ENCODE results near the gene ARID3A. TPM values are rescaled to one million over a fixed set of nuclear protein-coding genes. Genes with fewer than 3 reads are reported as not detected.
A peak's percentile ranks its signal among the peaks of the same experiment; 100 is the strongest.
"Not testable (repeated sequence)": the region's sequence is repeated elsewhere in the genome, so short reads cannot be mapped to it uniquely, and the experiment has no call there.

ARID3A gene, protein sequence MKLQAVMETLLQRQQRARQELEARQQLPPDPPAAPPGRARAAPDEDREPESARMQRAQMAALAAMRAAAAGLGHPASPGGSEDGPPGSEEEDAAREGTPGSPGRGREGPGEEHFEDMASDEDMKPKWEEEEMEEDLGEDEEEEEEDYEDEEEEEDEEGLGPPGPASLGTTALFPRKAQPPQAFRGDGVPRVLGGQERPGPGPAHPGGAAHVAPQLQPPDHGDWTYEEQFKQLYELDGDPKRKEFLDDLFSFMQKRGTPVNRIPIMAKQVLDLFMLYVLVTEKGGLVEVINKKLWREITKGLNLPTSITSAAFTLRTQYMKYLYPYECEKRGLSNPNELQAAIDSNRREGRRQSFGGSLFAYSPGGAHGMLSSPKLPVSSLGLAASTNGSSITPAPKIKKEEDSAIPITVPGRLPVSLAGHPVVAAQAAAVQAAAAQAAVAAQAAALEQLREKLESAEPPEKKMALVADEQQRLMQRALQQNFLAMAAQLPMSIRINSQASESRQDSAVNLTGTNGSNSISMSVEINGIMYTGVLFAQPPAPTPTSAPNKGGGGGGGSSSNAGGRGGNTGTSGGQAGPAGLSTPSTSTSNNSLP
- polyA plus RNA-seq = 1 to 10 TPM; 1.3 to 5.2 TPM

GRCh38 chr19:925526-926322, at the start of gene ARID3A:
TSS of gene ARID3A (plus strand) at chr19:926035. CDS start at chr19:929529, 3,494 bp downstream.
- WGBS, 2 donors = 0 to 1% methylated on average over 70 to 97 of the region's 97 CpGs
- H3K4me1 ChIP-seq (ENCODE audit: control insufficient read depth in 2 of 2, insufficient read depth in 2 of 2, low read length in 1 of 2) = peaks cover 3 to 5% of the 10 kb centered on the region in 2 donors
- peak within 1 kb of the TSS; percentile 81 to 83 for H3K4me3 ChIP-seq (ENCODE audit: low read depth in 1 of 2, low read length in 2 of 2)
- no peaks in the 10 kb centered on the region for H3K9me3 ChIP-seq (ENCODE audit: control insufficient read depth in 2 of 2, insufficient read depth in 1 of 2, low read depth in 1 of 2, low read length in 1 of 2)
- H3K27ac ChIP-seq (ENCODE audit: low read depth in 2 of 2, low read length in 1 of 2) = peak within 1 kb of the TSS; percentile 67 to 79
- peaks cover 0 to 4% of the 10 kb centered on the region in 2 donors for H3K36me3 ChIP-seq (ENCODE audit: control insufficient read depth in 2 of 2, insufficient read depth in 2 of 2, low read length in 1 of 2)
- H3K27me3 ChIP-seq (ENCODE audit: control insufficient read depth in 1 of 2, insufficient read depth in 2 of 2, low read length in 2 of 2) = no peaks in the 10 kb centered on the region

DNA sequence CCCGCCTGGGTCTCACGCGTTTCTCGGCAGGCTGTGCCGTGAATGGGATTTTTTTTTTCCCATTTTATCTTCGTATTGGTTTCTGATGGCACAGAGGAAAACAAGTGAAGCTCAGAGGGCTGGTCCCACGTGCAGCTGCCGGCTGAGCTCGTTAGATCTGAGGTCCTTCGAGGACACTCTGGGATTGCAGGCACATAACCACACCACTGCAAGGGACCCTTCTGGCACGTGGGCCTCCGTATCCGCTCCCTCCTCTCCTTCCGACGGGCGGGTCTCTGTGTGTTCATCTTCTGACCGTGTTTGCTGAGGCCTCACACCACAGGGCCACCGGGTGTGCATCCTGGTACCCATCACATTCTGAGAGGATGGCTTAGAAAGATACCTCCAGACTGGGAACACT, 49.7 kb upstream of the ARID3A start:
- Histone ChIP-seq H3K9me3 (ENCODE audit: control insufficient read depth in 2 of 2, insufficient read depth in 1 of 2, low read depth in 1 of 2, low read length in 1 of 2) (no peaks in the 10 kb centered on the region), H3K27me3 (ENCODE audit: control insufficient read depth in 1 of 2, insufficient read depth in 2 of 2, low read length in 2 of 2) (no peaks in the 10 kb centered on the region), H3K27ac (ENCODE audit: low read depth in 2 of 2, low read length in 1 of 2) (no peak overlapping the region), H3K4me3 (ENCODE audit: low read depth in 1 of 2, low read length in 2 of 2) (no peak overlapping the region), H3K36me3 (ENCODE audit: control insufficient read depth in 2 of 2, insufficient read depth in 2 of 2, low read length in 1 of 2) (peaks cover 0 to 35% of the 10 kb centered on the region in 2 donors), H3K4me1 (ENCODE audit: control insufficient read depth in 2 of 2, insufficient read depth in 2 of 2, low read length in 1 of 2) (peaks cover 0 to 2% of the 10 kb centered on the region in 2 donors)
- 84 to 86% methylated on average over 18 of the region's 18 CpGs for WGBS, 2 donors

DNA sequence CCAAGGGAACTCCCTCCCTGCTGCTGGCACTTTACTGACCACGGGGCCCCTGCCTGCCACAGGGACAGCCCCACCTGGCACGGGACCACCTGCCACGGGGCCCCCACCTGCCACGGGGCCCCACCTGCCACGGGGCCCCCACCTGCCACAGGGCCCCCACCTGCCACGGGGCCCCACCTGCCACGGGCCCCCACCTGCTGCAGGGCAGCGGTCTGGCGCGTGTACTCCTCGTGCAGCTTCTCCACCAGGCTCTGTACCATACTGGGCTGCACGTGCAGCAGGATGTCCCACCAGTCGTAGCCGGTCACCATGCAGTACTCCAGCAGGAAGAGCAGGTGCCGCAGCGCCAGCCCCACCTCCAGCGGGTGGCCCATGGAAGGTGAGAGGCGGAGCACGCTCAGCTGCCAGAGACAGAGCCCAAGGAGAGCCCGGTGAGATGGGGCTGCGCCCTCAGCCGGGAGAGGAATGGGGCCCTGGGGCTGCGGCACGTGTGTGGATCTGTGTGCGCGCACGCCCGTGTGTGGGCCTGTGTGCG, 49.0 kb upstream of the ARID3A start:
- WGBS, 2 donors = 88 to 92% methylated on average over 26 to 29 of the region's 29 CpGs
- Histone ChIP-seq H3K4me3 (ENCODE audit: low read depth in 1 of 2, low read length in 2 of 2) (no peak overlapping the region), H3K27me3 (ENCODE audit: control insufficient read depth in 1 of 2, insufficient read depth in 2 of 2, low read length in 2 of 2) (no peaks in the 10 kb centered on the region), H3K9me3 (ENCODE audit: control insufficient read depth in 2 of 2, insufficient read depth in 1 of 2, low read depth in 1 of 2, low read length in 1 of 2) (no peaks in the 10 kb centered on the region), H3K27ac (ENCODE audit: low read depth in 2 of 2, low read length in 1 of 2) (no peak overlapping the region), H3K4me1 (ENCODE audit: control insufficient read depth in 2 of 2, insufficient read depth in 2 of 2, low read length in 1 of 2) (peaks cover 0 to 2% of the 10 kb centered on the region in 2 donors), H3K36me3 (ENCODE audit: control insufficient read depth in 2 of 2, insufficient read depth in 2 of 2, low read length in 1 of 2) (peaks cover 0 to 40% of the 10 kb centered on the region in 2 donors)

DNA sequence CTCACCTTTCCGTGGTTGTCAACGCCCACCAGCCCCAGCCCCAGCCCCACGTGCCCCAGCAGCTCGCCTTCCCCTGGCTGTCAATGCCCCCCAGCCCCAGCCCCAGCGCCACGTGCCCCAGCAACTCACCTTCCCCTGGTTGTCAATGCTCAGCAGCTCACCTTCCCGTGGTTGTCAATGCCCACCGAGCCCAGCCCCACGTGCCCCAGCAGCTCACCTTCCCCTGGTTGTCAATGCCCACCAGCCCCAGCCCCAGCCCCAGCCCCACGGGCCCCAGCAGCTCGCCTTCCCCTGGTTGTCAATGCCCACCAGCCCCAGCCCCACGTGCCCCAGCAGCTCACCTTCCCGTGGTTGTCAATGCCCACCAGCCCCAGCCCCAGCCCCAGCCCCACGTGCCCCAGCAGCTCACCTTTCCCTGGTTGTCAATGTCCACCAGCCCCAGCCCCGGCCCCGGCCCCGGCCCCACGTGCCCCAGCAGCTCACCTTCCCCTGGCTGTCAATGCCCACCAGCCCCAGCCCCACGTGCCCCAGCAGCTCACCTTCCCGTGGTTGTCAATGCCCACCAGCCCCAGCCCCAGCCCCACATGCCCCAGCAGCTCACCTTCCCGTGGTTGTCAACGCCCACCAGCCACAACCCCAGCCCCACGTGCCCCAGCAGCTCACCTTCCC, 47.7 kb upstream of the ARID3A start:
- 86 to 88% methylated on average over 20 to 23 of the region's 23 CpGs for WGBS, 2 donors
- H3K4me3 ChIP-seq (ENCODE audit: low read depth in 1 of 2, low read length in 2 of 2); H3K4me1 ChIP-seq (ENCODE audit: control insufficient read depth in 2 of 2, insufficient read depth in 2 of 2, low read length in 1 of 2); H3K27me3 ChIP-seq (ENCODE audit: control insufficient read depth in 1 of 2, insufficient read depth in 2 of 2, low read length in 2 of 2); H3K27ac ChIP-seq (ENCODE audit: low read depth in 2 of 2, low read length in 1 of 2); H3K9me3 ChIP-seq (ENCODE audit: control insufficient read depth in 2 of 2, insufficient read depth in 1 of 2, low read depth in 1 of 2, low read length in 1 of 2): not testable (repeated sequence)
- H3K36me3 ChIP-seq (ENCODE audit: control insufficient read depth in 2 of 2, insufficient read depth in 2 of 2, low read length in 1 of 2) = peaks cover 0 to 53% of the 10 kb centered on the region in 2 donors

DNA sequence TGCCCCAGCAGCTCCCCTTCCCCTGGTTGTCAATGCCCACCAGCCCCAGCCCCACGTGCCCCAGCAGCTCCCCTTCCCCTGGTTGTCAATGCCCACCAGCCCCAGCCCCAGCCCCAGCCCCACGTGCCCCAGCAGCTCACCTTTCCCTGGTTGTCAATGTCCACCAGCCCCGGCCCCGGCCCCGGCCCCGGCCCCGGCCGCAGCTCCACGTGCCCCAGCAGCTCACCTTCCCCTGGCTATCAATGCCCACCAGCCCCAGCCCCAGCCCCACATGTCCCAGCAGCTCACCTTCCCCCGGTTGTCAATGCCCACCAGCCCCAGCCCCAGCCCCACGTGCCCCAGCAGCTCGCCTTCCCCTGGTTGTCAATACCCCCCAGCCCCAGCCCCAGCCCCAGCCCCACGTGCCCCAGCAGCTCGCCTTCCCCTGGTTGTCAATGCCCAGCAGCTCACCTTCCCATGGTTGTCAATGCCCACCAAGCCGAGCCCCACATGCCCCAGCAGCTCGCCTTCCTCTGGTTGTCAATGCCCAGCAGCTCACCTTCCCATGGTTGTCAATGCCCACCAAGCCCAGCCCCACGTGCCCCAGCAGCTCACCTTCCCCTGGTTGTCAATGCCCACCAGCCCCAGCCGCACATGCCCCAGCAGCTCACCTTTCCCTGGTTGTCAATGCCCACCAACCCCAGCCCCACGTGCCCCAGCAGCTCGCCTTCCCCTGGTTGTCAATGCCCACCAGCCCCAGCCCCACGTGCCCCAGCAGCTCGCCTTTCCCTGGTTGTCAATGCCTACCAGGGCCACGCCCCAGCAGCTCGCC, 46.9 kb upstream of the ARID3A start:
- H3K9me3 ChIP-seq (ENCODE audit: control insufficient read depth in 2 of 2, insufficient read depth in 1 of 2, low read depth in 1 of 2, low read length in 1 of 2); H3K27me3 ChIP-seq (ENCODE audit: control insufficient read depth in 1 of 2, insufficient read depth in 2 of 2, low read length in 2 of 2); H3K27ac ChIP-seq (ENCODE audit: low read depth in 2 of 2, low read length in 1 of 2); H3K4me3 ChIP-seq (ENCODE audit: low read depth in 1 of 2, low read length in 2 of 2); H3K4me1 ChIP-seq (ENCODE audit: control insufficient read depth in 2 of 2, insufficient read depth in 2 of 2, low read length in 1 of 2): not testable (repeated sequence)
- peaks cover 0 to 54% of the 10 kb centered on the region in 2 donors for H3K36me3 ChIP-seq (ENCODE audit: control insufficient read depth in 2 of 2, insufficient read depth in 2 of 2, low read length in 1 of 2)
- 86 to 91% methylated on average over 18 to 24 of the region's 24 CpGs for WGBS, 2 donors

DNA sequence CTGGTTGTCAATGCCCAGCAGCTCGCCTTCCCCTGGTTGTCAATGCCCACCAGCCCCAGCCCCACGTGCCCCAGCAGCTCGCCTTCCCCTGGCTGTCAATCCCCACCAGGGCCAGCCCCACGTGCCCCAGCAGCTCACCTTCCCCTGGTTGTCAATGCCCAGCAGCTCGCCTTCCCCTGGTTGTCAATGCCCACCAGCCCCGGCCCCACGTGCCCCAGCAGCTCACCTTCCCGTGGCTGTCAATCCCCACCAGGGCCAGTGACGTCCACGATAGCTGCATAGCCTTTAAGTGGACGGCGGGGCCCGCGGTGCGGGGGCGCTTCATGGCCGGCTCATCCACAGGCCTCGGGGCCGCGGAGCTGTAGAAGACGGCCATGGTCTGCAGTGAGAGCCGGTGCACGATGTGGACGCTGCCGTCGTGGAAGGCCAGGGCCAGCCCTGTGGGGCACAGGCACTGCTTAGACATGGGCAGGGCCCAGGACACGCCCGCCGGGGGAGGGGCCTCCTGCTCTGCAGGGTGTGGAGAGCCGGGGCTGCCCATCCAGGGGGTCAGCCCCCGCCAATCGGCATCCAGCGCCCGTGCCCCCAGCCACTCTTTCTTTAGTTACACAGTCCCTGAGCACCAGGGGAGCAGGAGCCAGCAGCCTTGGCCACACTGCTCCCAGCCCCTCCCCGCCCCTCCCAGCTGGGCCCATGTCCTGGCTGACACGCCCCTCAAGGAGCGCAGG, 46.0 kb upstream of the ARID3A start:
- H3K9me3 ChIP-seq (ENCODE audit: control insufficient read depth in 2 of 2, insufficient read depth in 1 of 2, low read depth in 1 of 2, low read length in 1 of 2) = no peaks in the 10 kb centered on the region
- 89% methylated on average over 33 to 37 of the region's 37 CpGs for WGBS, 2 donors
- H3K27ac ChIP-seq (ENCODE audit: low read depth in 2 of 2, low read length in 1 of 2) = no peak overlapping the region
- H3K36me3 ChIP-seq (ENCODE audit: control insufficient read depth in 2 of 2, insufficient read depth in 2 of 2, low read length in 1 of 2) = peaks cover 0 to 60% of the 10 kb centered on the region in 2 donors
- peaks cover 0 to 3% of the 10 kb centered on the region in 2 donors for H3K4me1 ChIP-seq (ENCODE audit: control insufficient read depth in 2 of 2, insufficient read depth in 2 of 2, low read length in 1 of 2)
- H3K27me3 ChIP-seq (ENCODE audit: control insufficient read depth in 1 of 2, insufficient read depth in 2 of 2, low read length in 2 of 2) = no peaks in the 10 kb centered on the region
- no peak overlapping the region for H3K4me3 ChIP-seq (ENCODE audit: low read depth in 1 of 2, low read length in 2 of 2)

- Histone ChIP-seq H3K27ac (ENCODE audit: low read depth in 2 of 2, low read length in 1 of 2) (no peak overlapping the region), H3K27me3 (ENCODE audit: control insufficient read depth in 1 of 2, insufficient read depth in 2 of 2, low read length in 2 of 2) (no peaks in the 10 kb centered on the region), H3K4me3 (ENCODE audit: low read depth in 1 of 2, low read length in 2 of 2) (no peak overlapping the region), H3K9me3 (ENCODE audit: control insufficient read depth in 2 of 2, insufficient read depth in 1 of 2, low read depth in 1 of 2, low read length in 1 of 2) (no peaks in the 10 kb centered on the region), H3K36me3 (ENCODE audit: control insufficient read depth in 2 of 2, insufficient read depth in 2 of 2, low read length in 1 of 2) (peaks cover 5 to 68% of the 10 kb centered on the region in 2 donors), H3K4me1 (ENCODE audit: control insufficient read depth in 2 of 2, insufficient read depth in 2 of 2, low read length in 1 of 2) (peaks cover 0 to 3% of the 10 kb centered on the region in 2 donors)
- 97 to 98% methylated on average over 34 of the region's 34 CpGs for WGBS, 2 donors
Measured at GRCh38 chr19:881385-882071, 44.3 kb upstream of the ARID3A start.

Data from esophagus (tissue), 2 donors.